Measurements from ENCODE around the gene PPP1R9B.
A peak's percentile ranks its signal among the peaks of the same experiment; 100 is the strongest.

Gene PPP1R9B

DNA sequence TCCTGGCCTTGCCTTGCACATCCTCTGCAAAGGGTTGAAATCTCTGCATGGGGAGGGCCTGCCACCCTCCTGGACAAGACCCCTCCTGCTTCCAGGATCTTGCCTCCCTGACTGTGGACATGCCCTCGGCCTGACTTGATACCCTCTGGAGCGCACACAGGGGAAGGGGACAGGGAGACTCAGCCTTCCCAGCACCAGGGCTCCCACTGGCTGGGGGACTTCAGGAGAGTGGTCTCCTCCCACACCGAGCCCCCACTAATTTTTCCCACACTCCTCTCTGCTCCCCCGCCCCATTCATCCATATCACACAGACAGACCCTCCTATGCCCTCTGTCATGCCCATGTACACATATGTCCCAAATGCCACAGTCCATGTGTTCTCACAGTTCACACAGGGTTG, 29.6 kb upstream of the PPP1R9B start:
- H3K9me2 ChIP-seq (replicated peaks; ENCODE audit: control insufficient read depth, low read length) = no peaks in the 10 kb centered on the region
- H3K27me3 ChIP-seq (ENCODE audit: control insufficient read depth, low read length) = no peaks in the 10 kb centered on the region
- H3K4me3 ChIP-seq (ENCODE audit: low read length) = no peak overlapping the region
- H3K36me3 ChIP-seq (ENCODE audit: control insufficient read depth, low read length) = no peaks in the 10 kb centered on the region
- no peaks in the 10 kb centered on the region for H3K79me2 ChIP-seq (ENCODE audit: control insufficient read depth, low read length)
- TF ChIP-seq, protein P1, sequence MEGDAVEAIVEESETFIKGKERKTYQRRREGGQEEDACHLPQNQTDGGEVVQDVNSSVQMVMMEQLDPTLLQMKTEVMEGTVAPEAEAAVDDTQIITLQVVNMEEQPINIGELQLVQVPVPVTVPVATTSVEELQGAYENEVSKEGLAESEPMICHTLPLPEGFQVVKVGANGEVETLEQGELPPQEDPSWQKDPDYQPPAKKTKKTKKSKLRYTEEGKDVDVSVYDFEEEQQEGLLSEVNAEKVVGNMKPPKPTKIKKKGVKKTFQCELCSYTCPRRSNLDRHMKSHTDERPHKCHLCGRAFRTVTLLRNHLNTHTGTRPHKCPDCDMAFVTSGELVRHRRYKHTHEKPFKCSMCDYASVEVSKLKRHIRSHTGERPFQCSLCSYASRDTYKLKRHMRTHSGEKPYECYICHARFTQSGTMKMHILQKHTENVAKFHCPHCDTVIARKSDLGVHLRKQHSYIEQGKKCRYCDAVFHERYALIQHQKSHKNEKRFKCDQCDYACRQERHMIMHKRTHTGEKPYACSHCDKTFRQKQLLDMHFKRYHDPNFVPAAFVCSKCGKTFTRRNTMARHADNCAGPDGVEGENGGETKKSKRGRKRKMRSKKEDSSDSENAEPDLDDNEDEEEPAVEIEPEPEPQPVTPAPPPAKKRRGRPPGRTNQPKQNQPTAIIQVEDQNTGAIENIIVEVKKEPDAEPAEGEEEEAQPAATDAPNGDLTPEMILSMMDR (IDR thresholded peaks at IDR 0.05; ENCODE audit: low read depth, low read length, poor library complexity, severe bottlenecking) = no peak
- no peak for TF ChIP-seq EZH2phosphoT487 (IDR thresholded peaks at IDR 0.05; ENCODE audit: borderline replicate concordance, low read length)
- H3F3A ChIP-seq (ENCODE audit: control insufficient read depth, insufficient read depth) = peaks cover 2% of the 10 kb centered on the region; the same call in 1 of the 2 replicates
- H3K4me2 ChIP-seq (ENCODE audit: low read length) = no peak overlapping the region
- no peaks in the 10 kb centered on the region for H3K9me3 ChIP-seq (ENCODE audit: control insufficient read depth, insufficient read depth, low read length)
- H4K20me1 ChIP-seq (ENCODE audit: control insufficient read depth, insufficient read depth, low read depth, low read length) = no peaks in the 10 kb centered on the region
- H3K27ac ChIP-seq (ENCODE audit: low read depth, low read length) = no peak overlapping the region
- H3K4me1 ChIP-seq (ENCODE audit: control insufficient read depth, low read length) = peaks cover 34% of the 10 kb centered on the region

DNA sequence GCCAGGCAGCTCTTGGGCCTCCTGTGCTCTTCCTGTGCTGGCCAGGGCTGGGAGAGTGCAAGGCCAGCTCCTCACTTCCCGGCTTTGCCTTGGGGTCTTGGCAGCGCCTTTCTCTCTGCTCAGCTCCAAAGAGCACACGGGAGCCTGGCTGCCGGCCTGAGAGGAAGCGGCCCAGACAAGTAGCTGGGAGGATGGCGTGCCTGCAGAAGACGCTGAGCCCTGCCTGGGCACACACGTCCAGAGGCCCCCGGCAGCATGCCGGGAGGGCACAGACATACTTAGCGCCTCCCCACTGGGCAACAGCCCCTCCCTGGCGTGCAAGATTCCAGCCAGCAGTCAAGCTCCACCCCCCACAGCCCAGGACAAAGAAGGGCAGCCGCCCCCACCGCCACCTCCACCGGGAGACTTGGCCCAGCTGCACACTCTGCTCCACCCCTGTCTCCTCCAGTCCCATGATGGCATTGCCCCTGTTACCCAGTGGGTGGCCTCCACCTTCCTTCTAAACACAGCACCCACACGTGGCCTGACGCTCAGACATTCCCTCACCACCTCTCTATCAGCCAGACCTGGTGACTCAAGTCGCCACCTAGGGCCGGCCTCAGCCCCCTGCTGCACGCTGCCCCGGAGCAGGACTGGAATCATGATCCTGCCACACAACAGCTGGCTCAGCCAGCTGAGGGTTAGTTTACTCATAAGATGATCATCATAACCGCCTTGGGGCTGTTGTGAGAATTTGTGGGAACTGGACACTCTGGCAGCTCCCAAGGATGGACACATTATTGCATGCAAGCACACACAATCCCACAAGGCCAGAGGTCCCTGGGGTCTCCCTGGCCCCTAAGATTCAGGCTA, 27.7 kb upstream of the PPP1R9B start:
- H3K27ac ChIP-seq (ENCODE audit: low read depth, low read length) = no peak overlapping the region
- no peaks in the 10 kb centered on the region for H3K27me3 ChIP-seq (ENCODE audit: control insufficient read depth, low read length)
- no peaks in the 10 kb centered on the region for H3F3A ChIP-seq (ENCODE audit: control insufficient read depth, insufficient read depth)
- peak overlapping the region; percentile 54 for H3K4me2 ChIP-seq (ENCODE audit: low read length)
- no peak overlapping the region for H3K4me3 ChIP-seq (ENCODE audit: low read length)
- no peaks in the 10 kb centered on the region for H3K9me3 ChIP-seq (ENCODE audit: control insufficient read depth, insufficient read depth, low read length)
- no peaks in the 10 kb centered on the region for H4K20me1 ChIP-seq (ENCODE audit: control insufficient read depth, insufficient read depth, low read depth, low read length)
- no peak for TF ChIP-seq EZH2phosphoT487 (IDR thresholded peaks at IDR 0.05; ENCODE audit: borderline replicate concordance, low read length)
- TF ChIP-seq, protein P1 (IDR thresholded peaks at IDR 0.05; ENCODE audit: low read depth, low read length, poor library complexity, severe bottlenecking) = peak; percentile 79
- no peaks in the 10 kb centered on the region for H3K9me2 ChIP-seq (replicated peaks; ENCODE audit: control insufficient read depth, low read length)
- peaks cover 15% of the 10 kb centered on the region for H3K4me1 ChIP-seq (ENCODE audit: control insufficient read depth, low read length)
- H3K79me2 ChIP-seq (ENCODE audit: control insufficient read depth, low read length) = no peaks in the 10 kb centered on the region
- H3K36me3 ChIP-seq (ENCODE audit: control insufficient read depth, low read length) = no peaks in the 10 kb centered on the region

DNA sequence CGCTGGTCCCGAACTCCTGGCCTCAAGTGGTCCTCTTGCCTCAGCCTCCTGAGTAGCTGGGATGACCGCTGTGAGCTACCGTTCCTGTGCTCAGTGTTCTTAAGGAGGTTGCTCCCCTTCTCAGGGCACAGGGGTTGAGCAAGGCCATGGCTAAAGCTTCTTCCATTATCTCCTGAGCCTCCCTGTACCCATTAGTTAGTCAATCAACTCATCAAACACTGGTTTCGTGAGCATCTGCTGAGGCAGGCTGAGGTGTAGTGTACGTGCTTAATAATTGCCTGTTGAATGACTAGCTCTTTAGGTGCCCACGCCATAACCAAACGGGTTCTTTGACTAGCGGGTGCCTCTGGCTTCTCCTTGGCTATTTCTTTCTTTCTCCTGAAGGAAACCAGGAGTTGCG, 27.0 kb upstream of the PPP1R9B start:
- Histone ChIP-seq H3K27ac (ENCODE audit: low read depth, low read length) (no peak overlapping the region), H3K4me2 (ENCODE audit: low read length) (no peak overlapping the region), H3F3A (ENCODE audit: control insufficient read depth, insufficient read depth) (no peaks in the 10 kb centered on the region), H3K36me3 (ENCODE audit: control insufficient read depth, low read length) (no peaks in the 10 kb centered on the region), H4K20me1 (ENCODE audit: control insufficient read depth, insufficient read depth, low read depth, low read length) (no peaks in the 10 kb centered on the region), H3K9me3 (ENCODE audit: control insufficient read depth, insufficient read depth, low read length) (no peaks in the 10 kb centered on the region), H3K4me3 (ENCODE audit: low read length) (no peak overlapping the region), H3K9me2 (replicated peaks; ENCODE audit: control insufficient read depth, low read length) (no peaks in the 10 kb centered on the region), H3K4me1 (ENCODE audit: control insufficient read depth, low read length) (peaks cover 9% of the 10 kb centered on the region), H3K79me2 (ENCODE audit: control insufficient read depth, low read length) (no peaks in the 10 kb centered on the region), H3K27me3 (ENCODE audit: control insufficient read depth, low read length) (no peaks in the 10 kb centered on the region)
- no peak for TF ChIP-seq EZH2phosphoT487 (IDR thresholded peaks at IDR 0.05; ENCODE audit: borderline replicate concordance, low read length)
- TF ChIP-seq, protein P1 (IDR thresholded peaks at IDR 0.05; ENCODE audit: low read depth, low read length, poor library complexity, severe bottlenecking) = no peak
